GM12872 (cell line): Measurements from ENCODE around the gene C17orf58.

ENCODE experiments used
- TF ChIP-seq, protein P1 (sequence below): IDR thresholded peaks from 3 replicates; pipeline ENCODE4 v1.5.1; 2011; ENCODE audit warnings: low read depth, mild to moderate bottlenecking, low read length, moderate library complexity; ENCODE audit not compliant: insufficient read depth

Gene C17orf58

DNA sequence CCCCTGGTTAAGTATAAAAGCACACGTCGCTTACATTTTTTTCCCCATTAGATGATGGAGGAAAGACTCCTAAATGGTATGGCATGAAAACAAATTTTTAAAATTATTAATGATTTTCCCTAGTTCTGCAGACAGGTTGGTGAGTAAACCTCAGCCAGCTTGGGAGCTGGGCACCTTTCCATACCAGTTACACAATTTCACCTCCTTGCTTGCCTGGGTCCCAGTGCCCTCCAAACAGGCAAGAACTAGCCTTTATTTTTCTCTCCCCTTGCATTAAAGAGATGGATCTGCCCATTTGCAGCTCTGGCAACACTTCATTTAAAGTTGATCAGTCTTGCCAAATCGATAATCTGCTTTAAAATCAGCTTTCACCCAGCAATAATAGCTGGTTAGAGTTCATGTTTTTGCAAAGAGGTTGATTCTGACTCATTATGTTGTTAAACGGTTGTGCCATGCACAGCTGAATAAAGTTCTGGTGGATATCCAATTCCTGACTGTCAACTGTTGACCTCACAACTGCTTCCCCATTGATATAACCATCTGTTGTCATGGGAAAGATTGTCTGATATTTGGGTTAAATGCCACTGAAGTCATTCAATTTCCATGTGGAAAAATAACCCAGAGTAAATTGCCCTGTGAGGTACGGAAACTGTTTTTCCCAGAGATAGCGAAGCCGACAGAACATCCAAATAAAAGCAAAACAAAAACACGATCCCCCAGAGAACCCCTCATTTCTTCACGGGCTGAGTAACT lies 1.3 kb downstream of the C17orf58 start:
- TF ChIP-seq, protein P1, sequence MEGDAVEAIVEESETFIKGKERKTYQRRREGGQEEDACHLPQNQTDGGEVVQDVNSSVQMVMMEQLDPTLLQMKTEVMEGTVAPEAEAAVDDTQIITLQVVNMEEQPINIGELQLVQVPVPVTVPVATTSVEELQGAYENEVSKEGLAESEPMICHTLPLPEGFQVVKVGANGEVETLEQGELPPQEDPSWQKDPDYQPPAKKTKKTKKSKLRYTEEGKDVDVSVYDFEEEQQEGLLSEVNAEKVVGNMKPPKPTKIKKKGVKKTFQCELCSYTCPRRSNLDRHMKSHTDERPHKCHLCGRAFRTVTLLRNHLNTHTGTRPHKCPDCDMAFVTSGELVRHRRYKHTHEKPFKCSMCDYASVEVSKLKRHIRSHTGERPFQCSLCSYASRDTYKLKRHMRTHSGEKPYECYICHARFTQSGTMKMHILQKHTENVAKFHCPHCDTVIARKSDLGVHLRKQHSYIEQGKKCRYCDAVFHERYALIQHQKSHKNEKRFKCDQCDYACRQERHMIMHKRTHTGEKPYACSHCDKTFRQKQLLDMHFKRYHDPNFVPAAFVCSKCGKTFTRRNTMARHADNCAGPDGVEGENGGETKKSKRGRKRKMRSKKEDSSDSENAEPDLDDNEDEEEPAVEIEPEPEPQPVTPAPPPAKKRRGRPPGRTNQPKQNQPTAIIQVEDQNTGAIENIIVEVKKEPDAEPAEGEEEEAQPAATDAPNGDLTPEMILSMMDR = no peak

DNA sequence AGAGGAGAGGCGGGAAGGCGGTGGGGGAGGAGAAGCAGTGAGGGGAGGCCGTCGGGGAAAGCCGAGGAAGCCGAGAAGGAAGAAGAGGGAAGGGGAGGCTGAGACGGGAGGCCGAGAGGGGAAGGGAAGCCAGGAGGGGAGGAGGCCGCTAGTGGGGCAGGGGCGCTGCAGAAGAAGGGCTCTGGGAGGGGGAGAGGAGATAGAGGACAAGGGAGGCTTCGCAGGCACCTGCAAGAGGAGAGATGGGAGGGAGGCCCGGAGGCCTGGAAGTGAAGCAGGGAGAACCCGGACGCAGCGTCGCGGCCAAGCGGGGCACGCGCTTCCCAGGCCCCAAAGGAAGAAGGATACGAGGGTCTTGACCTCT lies 2.3 kb downstream of the C17orf58 start:
- TF ChIP-seq, protein P1 = no peak

DNA sequence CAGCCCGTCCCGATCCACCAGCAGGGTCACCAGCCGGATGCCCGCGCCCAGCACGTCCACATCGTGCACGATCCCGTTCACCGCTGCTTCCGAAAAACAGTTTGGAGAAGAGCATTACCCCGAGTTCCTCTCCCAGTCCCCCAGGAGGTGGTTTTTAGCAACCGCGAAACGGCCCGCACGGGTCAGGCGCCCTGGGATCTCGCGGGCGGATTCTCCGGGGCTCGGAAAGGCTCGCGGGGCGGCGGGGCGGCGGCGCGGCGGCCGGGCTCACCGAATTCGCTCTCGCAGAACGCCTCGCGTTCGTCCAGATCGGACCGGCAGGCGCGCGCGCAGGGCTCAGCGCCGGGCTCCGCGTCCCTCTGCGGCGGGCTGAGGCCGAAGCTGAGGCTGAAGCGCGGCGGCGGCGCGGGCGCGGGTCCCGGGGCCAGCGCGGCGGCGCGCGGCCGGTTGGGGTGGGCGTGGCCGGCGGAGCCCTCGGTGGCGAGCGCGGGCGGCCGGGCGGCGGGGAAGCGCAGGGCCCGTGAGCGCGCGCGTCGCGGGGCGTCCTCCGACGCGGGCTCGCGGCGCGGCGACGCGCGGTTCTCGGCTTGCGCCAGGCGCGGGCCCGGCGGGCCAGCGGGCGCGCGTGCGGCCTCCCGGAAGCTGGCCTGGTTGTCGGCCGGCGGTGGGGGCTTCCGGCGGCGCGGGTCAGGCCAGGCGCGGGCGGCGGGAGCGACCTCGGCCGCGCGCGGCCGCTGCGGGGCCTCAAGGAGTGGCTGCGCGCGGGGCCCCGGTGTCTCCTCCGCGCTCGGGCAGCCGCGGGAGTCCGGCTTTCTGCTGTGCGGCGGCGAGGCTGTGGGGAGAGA lies 2.9 kb downstream of the C17orf58 start:
- TF ChIP-seq, protein P1 = no peak

DNA sequence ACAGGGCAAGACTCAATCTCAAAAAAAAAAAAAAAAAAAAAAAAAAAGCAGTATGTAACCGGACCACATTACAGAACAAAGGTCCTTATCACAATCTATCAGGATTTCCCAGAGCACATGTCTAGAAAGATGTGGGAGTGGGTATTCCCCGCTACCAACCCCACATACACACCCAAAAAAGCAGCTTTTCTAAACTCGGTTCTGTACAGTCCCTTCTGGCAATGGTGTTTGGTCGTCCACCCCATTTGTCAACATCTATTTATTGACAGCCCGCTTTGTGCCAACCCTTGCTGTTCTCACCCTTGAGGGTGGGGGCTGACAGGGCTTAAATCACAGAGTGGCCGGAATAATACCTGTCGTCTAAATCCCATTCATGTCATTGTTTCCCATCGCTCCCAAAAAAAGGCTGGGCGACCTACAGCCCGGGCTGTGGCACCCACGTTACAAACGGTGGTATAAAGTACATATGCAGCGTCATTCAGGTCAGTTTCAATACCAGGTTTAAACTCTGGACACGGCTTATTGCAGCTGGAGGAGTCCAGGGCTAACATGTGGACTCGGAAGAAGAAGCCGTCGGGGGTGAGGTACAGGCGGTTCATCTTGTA lies 3.6 kb downstream of the C17orf58 start:
- TF ChIP-seq, protein P1 = no peak

DNA sequence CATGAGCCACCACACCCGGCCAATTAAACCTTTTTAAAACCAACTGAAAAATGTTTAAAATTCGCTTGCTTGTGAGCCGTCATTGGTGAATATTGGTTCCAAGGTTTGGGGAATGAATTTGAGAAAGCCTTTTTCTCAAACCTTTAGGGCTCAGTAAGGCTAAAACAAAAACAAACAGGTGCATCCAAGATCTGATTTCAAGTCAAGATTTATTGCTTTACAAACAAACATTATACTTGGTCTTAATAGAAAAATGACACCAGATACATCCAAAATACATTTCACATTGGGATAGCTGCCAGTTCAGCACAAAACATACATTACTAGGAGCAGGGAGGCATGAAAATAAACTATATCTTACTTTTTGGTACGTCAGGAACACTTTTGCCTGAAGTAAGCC lies 5.4 kb downstream of the C17orf58 start:
- TF ChIP-seq, protein P1 = no peak

DNA sequence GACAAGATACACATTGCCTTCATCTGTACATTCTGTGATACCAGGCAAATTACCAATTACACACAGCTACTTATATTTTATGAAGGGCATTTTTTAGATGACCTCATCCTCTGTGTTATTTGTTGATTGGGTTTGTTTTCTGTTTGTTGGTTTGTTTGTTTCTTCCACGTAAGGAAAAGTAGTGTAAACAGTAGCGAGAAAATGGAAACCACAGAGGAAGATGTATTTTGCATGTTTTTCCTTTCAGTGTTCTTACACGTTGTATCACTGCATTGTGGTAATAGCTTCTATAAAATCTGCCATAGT lies 12.9 kb downstream of the C17orf58 start:
- TF ChIP-seq, protein P1 = no peak

DNA sequence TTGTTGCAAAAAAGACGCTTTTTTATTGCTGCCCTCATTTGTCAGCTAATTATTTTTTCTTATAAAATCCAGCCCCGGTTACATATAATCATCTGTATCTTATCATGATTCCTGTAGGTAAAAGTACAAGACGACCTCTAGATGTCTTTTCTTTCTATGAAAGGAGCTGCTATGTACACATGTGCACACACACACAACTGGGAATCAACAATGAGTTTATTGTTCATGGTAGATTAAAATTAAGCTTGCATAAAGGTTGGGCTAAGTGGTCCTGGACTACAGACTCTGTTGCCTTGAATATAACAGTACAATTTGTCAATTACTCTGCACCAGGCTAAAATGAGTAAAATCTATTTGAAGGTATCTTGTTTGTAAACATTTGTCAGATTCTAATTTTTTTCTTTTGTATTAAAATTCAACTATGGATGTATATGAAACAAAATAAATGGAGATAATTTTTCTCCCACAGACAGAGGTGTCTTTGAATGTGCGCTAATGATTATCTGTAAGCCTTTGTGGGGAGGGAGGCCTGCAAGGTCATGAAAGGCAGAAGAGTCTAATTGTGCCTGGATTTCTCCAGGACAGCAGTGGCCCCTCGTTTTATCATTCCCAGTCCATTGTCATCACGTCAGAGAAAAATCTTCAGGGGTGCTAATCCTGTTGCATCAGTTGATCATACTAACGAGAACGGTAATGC lies 13.4 kb downstream of the C17orf58 start:
- TF ChIP-seq, protein P1 = no peak
